Measurements from ENCODE around the gene HAL.

Gene HAL

DNA sequence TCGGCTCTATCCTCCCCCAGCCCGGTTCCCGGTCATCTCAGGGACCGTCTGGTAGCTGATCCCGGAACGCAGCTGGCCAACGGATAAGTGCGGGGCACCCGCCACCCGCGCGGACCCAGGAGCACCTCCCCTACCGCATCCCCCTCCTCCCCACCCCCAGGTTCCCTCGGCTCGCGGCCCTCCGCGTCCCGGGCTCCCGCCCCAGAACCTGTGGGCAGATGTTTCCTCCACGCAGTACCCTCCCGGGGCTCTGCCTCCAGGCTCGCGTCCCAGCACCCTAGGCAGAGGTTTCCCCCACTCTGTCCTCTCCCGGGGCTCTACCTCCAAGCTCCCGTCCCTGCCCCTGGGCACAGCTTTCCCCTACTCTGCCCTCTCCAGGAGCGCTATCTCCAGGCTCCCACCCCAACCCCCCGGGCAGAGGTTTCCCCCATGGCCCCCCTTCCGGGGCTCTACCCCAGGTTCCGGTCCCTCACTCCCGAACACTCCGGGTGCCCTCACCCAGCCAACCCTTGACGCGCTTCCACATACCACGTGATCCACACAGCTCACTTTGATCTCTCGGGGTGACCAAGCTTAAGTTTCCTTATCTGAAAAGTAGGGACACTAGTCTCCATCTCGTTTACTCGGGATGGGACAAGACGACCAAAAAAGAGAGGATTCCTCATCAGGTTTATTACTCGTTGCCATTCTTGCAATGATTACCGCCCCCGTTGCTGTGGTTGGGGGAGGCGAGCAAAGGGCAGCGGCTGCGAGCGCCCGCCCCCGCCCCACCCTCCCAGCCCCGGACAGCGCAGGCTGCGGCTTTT, 53.4 kb downstream of the HAL start, which contains the start of gene CCDC38:
CCDC38 (minus strand) TSS at position 91 of the 806 bp plus-strand sequence. CDS start 6,105 bp downstream, outside the sequence.
- peak; percentile 72 for DNase-seq (ENCODE audit: low read depth, low spot score)

- DNase-seq (ENCODE audit: low read depth, low spot score) = no peak
These were observed 54.0 kb downstream of the HAL start for GRCh38 chr12:95942101-95942523.

DNA sequence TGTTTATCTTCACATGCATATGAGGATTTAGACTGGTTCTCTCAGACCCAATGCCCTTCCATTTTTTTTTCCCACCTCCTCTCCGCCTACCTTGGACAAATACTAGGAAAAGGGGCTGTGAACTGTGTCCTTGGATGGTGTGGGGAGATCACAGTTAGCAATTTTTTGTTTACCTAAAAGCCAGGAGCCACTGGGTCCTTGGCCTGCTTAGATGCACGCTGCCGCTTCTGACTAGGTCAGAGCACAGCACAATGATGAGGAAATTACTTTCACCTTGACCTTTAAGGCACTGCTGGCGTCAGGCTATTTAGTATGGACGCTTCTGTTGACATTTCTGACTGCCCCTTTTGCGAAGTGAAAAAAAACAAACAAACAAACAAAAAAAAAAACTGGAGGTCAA, 55.6 kb downstream of the HAL start:
- no peak for DNase-seq (ENCODE audit: low read depth, low spot score)
